GM19351 (cell line): ENCODE measurements around the gene POLR2E.

Experiments used
- ATAC-seq: cut with Tn5 transposase; IDR thresholded peaks from one replicate; pipeline ENCODE4 v1.9.1; 2021; ENCODE audit warnings: mild to moderate bottlenecking, moderate library complexity; ENCODE audit not compliant: unreplicated experiment

POLR2E gene

GRCh38 chr19:1098177-1099051 lies 3.2 kb upstream of the POLR2E start:
- ATAC-seq, result no peak

- ATAC-seq, result no peak
These were observed 2.6 kb upstream of the POLR2E start for GRCh38 chr19:1097810-1098176.

- ATAC-seq, result no peak
These were observed 559 bp downstream of the POLR2E start for GRCh38 chr19:1094655-1094977.

GRCh38 chr19:1093811-1094553 lies 1.2 kb downstream of the POLR2E start:
- ATAC-seq, result no peak

- ATAC-seq, result no peak
These were observed 1.8 kb downstream of the POLR2E start for GRCh38 chr19:1093330-1093729.

- no peak for ATAC-seq
These were observed 3.5 kb downstream of the POLR2E start for GRCh38 chr19:1091544-1092175.

GRCh38 chr19:1090731-1091543 lies 4.2 kb downstream of the POLR2E start:
- no peak for ATAC-seq

GRCh38 chr19:1089891-1090290 lies 5.3 kb downstream of the POLR2E start:
- no peak for ATAC-seq

- ATAC-seq, result no peak
These were observed 5.9 kb downstream of the POLR2E start for GRCh38 chr19:1089126-1089771.

GRCh38 chr19:1088416-1089010 lies 6.7 kb downstream of the POLR2E start:
- no peak for ATAC-seq

- ATAC-seq, result no peak
These were observed 7.3 kb downstream of the POLR2E start for GRCh38 chr19:1087813-1088415.

GRCh38 chr19:1086613-1087012 lies 8.6 kb downstream of the POLR2E start:
- no peak for ATAC-seq

GRCh38 chr19:1085676-1086442 lies 9.3 kb downstream of the POLR2E start:
- ATAC-seq, result no peak

- ATAC-seq, result no peak
These were observed 10.0 kb downstream of the POLR2E start for GRCh38 chr19:1085053-1085658.

- no peak for ATAC-seq
These were observed 10.9 kb downstream of the POLR2E start for GRCh38 chr19:1084024-1084868.

- ATAC-seq, result no peak
These were observed 12.0 kb downstream of the POLR2E start for GRCh38 chr19:1082928-1083816.
